ENCODE data around the gene DIS3L2.

Gene DIS3L2

DNA sequence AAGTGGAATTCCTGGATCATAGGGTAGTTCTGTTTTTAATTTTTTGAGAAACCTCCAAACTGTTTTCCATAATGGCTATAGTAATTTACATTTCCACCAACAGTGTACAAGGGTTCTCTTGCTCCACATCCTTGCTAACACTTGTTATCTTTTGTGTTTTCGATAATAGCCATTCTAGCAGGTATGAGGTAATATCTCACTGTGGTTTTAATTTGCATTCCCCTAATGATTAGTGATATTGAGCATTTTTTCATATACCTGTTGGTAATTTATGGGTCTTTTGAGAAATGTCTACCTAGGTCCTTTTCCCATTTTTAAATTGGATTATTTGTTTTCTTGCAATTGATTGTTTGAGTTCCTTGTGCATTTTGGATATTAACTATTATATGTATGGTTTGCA, 39.6 kb downstream of the DIS3L2 start:
- Histone ChIP-seq H3K9me3 (ENCODE audit: low read depth, low read length) (no peaks in the 10 kb centered on the region), H3K27ac (no peak overlapping the region), H3K4me3 (no peak overlapping the region), H3K9ac (ENCODE audit: insufficient read length) (no peak overlapping the region), H3K36me3 (ENCODE audit: insufficient read depth, low read length) (no peaks in the 10 kb centered on the region)
- TF ChIP-seq POLR2AphosphoS5 (IDR thresholded peaks at IDR 0.05; ENCODE audit: borderline replicate concordance, low read depth, low read length) (no peak), FOXP2 (optimal IDR thresholded peaks at IDR 0.05; ENCODE audit: control extremely low read depth, extremely low read length, insufficient read depth) (no peak), EZH2 (IDR thresholded peaks at IDR 0.05) (no peak)
- DNase-seq (ENCODE audit: low read depth, low spot score) = no peak

DNA sequence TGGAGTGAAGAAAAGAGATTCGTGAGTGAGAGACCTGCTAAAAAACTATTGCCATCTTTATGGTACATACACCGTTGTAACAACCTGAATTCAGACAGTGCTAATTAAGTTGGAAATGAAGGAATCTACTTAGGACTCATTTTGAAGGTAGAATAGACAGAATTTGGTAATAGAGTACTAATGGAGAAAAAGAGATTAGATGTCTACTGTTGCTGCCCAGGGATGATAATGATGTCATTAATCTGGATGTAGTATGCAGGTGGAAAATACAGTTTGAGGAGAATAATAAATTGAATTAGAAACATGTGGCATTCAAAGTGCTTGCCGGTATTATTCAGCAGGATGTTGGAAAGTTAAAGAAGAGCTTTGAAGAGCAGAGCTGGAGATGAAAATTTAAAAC, 44.7 kb downstream of the DIS3L2 start:
- no peak for DNase-seq (ENCODE audit: low read depth, low spot score)
- TF ChIP-seq FOXP2 (optimal IDR thresholded peaks at IDR 0.05; ENCODE audit: control extremely low read depth, extremely low read length, insufficient read depth) (no peak), POLR2AphosphoS5 (IDR thresholded peaks at IDR 0.05; ENCODE audit: borderline replicate concordance, low read depth, low read length) (no peak), EZH2 (IDR thresholded peaks at IDR 0.05) (no peak)
- H3K9ac ChIP-seq (ENCODE audit: insufficient read length) = no peak overlapping the region
- no peaks in the 10 kb centered on the region for H3K36me3 ChIP-seq (ENCODE audit: insufficient read depth, low read length)
- H3K4me3 ChIP-seq = no peak overlapping the region
- no peak overlapping the region for H3K27ac ChIP-seq
- no peaks in the 10 kb centered on the region for H3K9me3 ChIP-seq (ENCODE audit: low read depth, low read length)

DNA sequence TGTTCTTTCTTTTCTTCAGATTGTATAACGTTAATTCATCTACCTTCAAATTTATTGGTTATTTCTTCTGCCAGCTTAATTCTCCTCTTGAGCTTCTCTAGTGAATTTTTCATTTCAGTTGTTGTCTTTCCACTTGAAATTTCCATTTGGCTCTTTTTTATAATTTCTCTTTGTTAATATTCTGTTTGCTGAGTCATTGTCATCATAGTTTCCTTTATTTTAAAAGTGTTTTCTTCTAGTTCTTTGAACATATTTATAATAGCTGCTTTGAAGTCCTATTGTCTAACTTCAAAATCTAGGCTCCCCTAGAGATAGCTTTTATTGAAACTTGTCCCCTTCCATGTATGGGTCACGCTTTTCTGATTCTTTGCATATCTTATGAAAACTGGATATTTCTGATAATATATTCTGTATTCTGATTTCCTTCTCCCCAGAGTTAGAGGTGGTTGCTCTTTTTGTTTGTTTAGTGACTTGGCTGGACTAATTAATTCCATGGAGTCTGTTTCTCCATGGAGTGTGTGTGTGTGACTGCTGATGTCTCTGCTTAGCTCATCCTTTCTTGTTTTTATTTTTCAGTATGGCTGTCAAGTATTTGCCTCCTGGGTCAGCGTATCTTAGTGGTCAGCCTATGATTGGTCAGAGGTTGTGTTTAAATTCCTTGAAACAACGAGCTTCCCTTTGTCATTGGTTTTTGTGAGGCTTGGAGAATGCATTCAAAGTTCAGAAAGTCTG, 47.6 kb downstream of the DIS3L2 start:
- Histone ChIP-seq H3K9me3 (ENCODE audit: low read depth, low read length) (no peaks in the 10 kb centered on the region), H3K36me3 (ENCODE audit: insufficient read depth, low read length) (no peaks in the 10 kb centered on the region), H3K27ac (peak overlapping the region; percentile 27; the same call in 1 of the 2 replicates), H3K4me3 (peak overlapping the region; percentile 35), H3K9ac (ENCODE audit: insufficient read length) (no peak overlapping the region)
- TF ChIP-seq FOXP2 (optimal IDR thresholded peaks at IDR 0.05; ENCODE audit: control extremely low read depth, extremely low read length, insufficient read depth) (no peak), POLR2AphosphoS5 (IDR thresholded peaks at IDR 0.05; ENCODE audit: borderline replicate concordance, low read depth, low read length) (no peak), EZH2 (IDR thresholded peaks at IDR 0.05) (no peak)
- no peak for DNase-seq (ENCODE audit: low read depth, low spot score)

DNA sequence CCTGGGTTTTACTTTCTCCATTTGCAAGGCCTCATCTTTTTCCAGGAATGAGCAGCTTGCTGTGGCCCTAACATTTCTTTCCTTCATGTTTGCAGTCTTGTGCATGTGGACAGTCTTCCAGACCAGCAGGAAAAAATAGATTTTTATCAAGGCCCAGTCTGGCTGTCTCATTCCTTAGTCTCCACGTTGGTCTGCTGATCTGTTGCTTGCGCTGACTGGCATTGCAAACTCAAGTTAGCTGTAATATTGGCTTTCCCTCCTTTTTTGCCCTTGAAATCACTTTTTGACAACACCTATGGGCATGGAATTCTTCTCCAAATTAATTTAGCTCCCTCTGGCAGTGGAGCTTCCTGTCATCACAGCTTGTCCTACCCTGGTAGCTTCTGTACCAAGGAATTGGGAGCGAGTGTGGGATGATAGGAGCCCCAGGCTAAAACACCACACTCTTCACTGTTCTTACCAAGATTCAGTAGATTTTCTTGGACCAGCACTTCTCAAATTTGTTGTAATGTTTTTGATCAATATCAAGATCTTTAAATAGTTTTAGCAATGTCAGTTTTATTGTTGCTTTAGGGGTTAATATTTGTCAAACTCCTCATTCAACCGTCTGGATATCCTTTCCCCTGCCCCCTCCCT, 48.2 kb downstream of the DIS3L2 start:
- H3K9ac ChIP-seq (ENCODE audit: insufficient read length) = no peak overlapping the region
- TF ChIP-seq EZH2 (IDR thresholded peaks at IDR 0.05) = no peak
- TF ChIP-seq POLR2AphosphoS5 (IDR thresholded peaks at IDR 0.05; ENCODE audit: borderline replicate concordance, low read depth, low read length) = no peak
- H3K9me3 ChIP-seq (ENCODE audit: low read depth, low read length) = no peaks in the 10 kb centered on the region
- DNase-seq (ENCODE audit: low read depth, low spot score) = no peak
- peak overlapping the region; percentile 27 for H3K27ac ChIP-seq
- peak overlapping the region; percentile 35 for H3K4me3 ChIP-seq
- no peaks in the 10 kb centered on the region for H3K36me3 ChIP-seq (ENCODE audit: insufficient read depth, low read length)

DNA sequence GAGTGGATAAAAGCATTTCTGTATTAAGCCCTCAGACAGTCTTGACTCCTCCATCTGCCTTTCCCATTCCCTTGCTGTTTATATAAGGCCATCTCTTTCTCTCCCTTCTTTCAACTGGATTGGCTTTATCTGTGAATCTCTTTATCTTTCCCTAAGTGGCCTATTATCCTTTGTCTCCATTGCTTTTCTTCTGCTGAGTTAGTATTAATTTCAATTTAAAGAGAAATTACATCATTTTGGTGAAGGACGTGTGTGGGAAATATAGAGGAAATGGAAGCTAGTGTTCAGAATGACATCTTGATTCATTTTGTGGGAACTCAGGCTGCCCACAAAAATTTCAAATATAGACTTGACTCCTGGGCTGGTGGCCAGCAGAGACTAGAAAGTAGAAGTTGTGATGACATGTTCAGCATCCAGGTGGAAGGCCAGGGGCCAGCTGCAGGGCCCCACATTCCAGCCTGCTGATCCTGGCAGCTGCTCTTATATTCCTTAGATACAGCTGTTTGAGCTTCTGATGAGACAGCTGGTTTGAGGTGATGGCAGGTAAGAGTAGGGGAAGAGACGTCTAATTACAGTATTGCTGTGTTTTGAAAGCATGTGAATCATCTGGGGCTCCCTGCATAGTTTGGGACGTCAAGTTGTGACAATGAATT, 52.3 kb downstream of the DIS3L2 start:
- Histone ChIP-seq H3K4me3 (no peak overlapping the region), H3K36me3 (ENCODE audit: insufficient read depth, low read length) (peaks cover 10% of the 10 kb centered on the region), H3K9ac (ENCODE audit: insufficient read length) (no peak overlapping the region), H3K27ac (peak overlapping the region; percentile 52; the same call in 1 of the 2 replicates), H3K9me3 (ENCODE audit: low read depth, low read length) (no peaks in the 10 kb centered on the region)
- TF ChIP-seq EZH2 (IDR thresholded peaks at IDR 0.05) (no peak), POLR2AphosphoS5 (IDR thresholded peaks at IDR 0.05; ENCODE audit: borderline replicate concordance, low read depth, low read length) (no peak), FOXP2 (optimal IDR thresholded peaks at IDR 0.05; ENCODE audit: control extremely low read depth, extremely low read length, insufficient read depth) (no peak)
- no peak for DNase-seq (ENCODE audit: low read depth, low spot score)

DNA sequence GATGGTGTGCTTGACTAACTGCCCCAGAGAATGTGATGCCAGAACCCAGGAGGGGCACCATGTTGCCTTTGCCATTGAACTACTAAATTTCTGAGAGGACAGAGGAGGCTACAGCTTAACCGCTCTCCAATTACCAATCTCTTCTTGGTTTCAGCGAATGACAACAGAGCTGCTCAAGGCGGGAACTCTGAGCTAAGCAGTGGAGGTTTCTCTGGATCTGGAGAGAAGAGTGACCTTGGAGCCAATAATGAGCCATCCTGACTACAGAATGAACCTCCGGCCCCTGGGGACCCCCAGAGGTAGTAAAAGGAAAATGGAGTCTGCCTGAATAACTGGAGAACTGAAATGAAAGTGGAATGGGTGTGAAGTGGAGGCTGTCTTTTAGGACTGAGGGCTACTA, 53.2 kb downstream of the DIS3L2 start:
- Histone ChIP-seq H3K27ac (no peak overlapping the region), H3K9ac (ENCODE audit: insufficient read length) (no peak overlapping the region), H3K4me3 (no peak overlapping the region), H3K9me3 (ENCODE audit: low read depth, low read length) (no peaks in the 10 kb centered on the region), H3K36me3 (ENCODE audit: insufficient read depth, low read length) (peaks cover 10% of the 10 kb centered on the region)
- no peak for TF ChIP-seq POLR2AphosphoS5 (IDR thresholded peaks at IDR 0.05; ENCODE audit: borderline replicate concordance, low read depth, low read length)
- TF ChIP-seq FOXP2 (optimal IDR thresholded peaks at IDR 0.05; ENCODE audit: control extremely low read depth, extremely low read length, insufficient read depth) = no peak
- no peak for TF ChIP-seq EZH2 (IDR thresholded peaks at IDR 0.05)
- no peak for DNase-seq (ENCODE audit: low read depth, low spot score)

DNA sequence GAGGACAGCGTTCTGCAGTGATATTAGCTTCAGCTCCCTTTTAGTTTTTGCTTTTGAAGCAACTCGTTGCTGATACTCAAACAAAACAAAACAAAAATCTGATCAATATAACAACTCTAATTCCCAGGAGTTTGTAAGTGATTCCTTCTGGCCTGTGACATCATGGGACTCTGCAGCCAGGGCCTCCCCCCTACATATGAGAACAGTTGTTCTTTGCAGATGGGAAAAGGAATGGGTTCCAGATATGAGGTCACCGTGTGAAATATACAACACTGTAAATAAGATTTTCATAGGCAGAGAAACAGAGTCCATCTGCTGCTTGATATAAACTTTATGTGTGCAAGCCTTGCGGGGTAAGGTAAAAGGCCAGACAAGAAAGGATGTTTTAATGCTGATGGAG, 56.7 kb downstream of the DIS3L2 start:
- Histone ChIP-seq H3K27ac (no peak overlapping the region), H3K36me3 (ENCODE audit: insufficient read depth, low read length) (peaks cover 11% of the 10 kb centered on the region), H3K9me3 (ENCODE audit: low read depth, low read length) (no peaks in the 10 kb centered on the region), H3K9ac (ENCODE audit: insufficient read length) (no peak overlapping the region), H3K4me3 (no peak overlapping the region)
- TF ChIP-seq EZH2 (IDR thresholded peaks at IDR 0.05) (no peak), FOXP2 (optimal IDR thresholded peaks at IDR 0.05; ENCODE audit: control extremely low read depth, extremely low read length, insufficient read depth) (no peak), POLR2AphosphoS5 (IDR thresholded peaks at IDR 0.05; ENCODE audit: borderline replicate concordance, low read depth, low read length) (no peak)
- no peak for DNase-seq (ENCODE audit: low read depth, low spot score)

DNA sequence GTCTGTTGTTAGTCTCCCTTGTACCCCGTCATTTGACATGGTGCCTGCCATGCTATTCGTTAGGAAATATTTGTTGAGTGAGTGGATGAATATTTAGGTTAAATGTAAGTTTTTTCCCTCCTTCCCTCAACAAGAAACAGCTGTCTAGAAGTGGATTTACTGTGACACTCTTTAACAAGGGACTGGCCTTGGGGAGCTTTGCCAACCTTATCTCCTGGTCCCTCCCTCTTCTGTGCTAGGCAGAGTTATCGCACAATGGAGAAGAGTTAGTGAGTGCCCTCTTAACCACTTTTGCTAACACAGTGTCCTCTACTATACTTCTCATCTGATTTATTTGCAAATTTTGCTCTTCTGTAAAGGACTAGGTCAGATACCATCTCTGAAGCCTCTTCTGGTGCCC, 61.2 kb downstream of the DIS3L2 start:
- no peak for TF ChIP-seq POLR2AphosphoS5 (IDR thresholded peaks at IDR 0.05; ENCODE audit: borderline replicate concordance, low read depth, low read length)
- no peak for TF ChIP-seq EZH2 (IDR thresholded peaks at IDR 0.05)
- no peak for TF ChIP-seq FOXP2 (optimal IDR thresholded peaks at IDR 0.05; ENCODE audit: control extremely low read depth, extremely low read length, insufficient read depth)
- DNase-seq (ENCODE audit: low read depth, low spot score) = no peak
- H3K4me3 ChIP-seq = no peak overlapping the region
- no peaks in the 10 kb centered on the region for H3K9me3 ChIP-seq (ENCODE audit: low read depth, low read length)
- H3K36me3 ChIP-seq (ENCODE audit: insufficient read depth, low read length) = peaks cover 17% of the 10 kb centered on the region
- no peak overlapping the region for H3K27ac ChIP-seq
- H3K9ac ChIP-seq (ENCODE audit: insufficient read length) = no peak overlapping the region
